Activated CD8-positive, alpha-beta memory T cell treated with anti-CD3 and anti-CD28 coated beads for 4 hours (primary cell): ENCODE data around the gene VWCE.

Source experiments
- DNase-seq, 2 donors: peaks; one replicate each; pipeline ENCODE4 v3.0.0-alpha.2; 2020; ENCODE audit warnings: low read depth in 2 of 2

The VWCE gene

GRCh38 chr11:61281581-61282250, 13.4 kb downstream of the VWCE start:
- DNase-seq, result no peak

- no peak for DNase-seq
Observed at GRCh38 chr11:61280883-61281580, 14.1 kb downstream of the VWCE start.

GRCh38 chr11:61279934-61280659, 15.0 kb downstream of the VWCE start:
- DNase-seq, result no peak

GRCh38 chr11:61278001-61278470, 17.1 kb downstream of the VWCE start:
- DNase-seq, result no peak

GRCh38 chr11:61277186-61278000, 17.7 kb downstream of the VWCE start:
- DNase-seq, result no peak

- DNase-seq, result no peak
Observed at GRCh38 chr11:61275191-61275590, 19.9 kb downstream of the VWCE start.

- no peak for DNase-seq
Observed at GRCh38 chr11:61274084-61274483, 21.0 kb downstream of the VWCE start.

- DNase-seq, result no peak
Observed at GRCh38 chr11:61273178-61274078, 21.7 kb downstream of the VWCE start.

- DNase-seq, result no peak
Observed at GRCh38 chr11:61272731-61273130, 22.4 kb downstream of the VWCE start.

- no peak for DNase-seq
Observed at GRCh38 chr11:61270354-61271076, 24.6 kb downstream of the VWCE start.

GRCh38 chr11:61268588-61269250, 26.4 kb downstream of the VWCE start:
- no peak for DNase-seq

- no peak for DNase-seq
Observed at GRCh38 chr11:61267437-61267841, 27.7 kb downstream of the VWCE start.

- no peak for DNase-seq
Observed at GRCh38 chr11:61266602-61267001, 28.5 kb downstream of the VWCE start.

- DNase-seq, result no peak
Observed at GRCh38 chr11:61265357-61265756, 29.8 kb downstream of the VWCE start.

GRCh38 chr11:61264795-61265194, 30.3 kb downstream of the VWCE start:
- DNase-seq, result no peak

GRCh38 chr11:61264371-61264770, 30.7 kb downstream of the VWCE start:
- DNase-seq, result no peak

- no peak for DNase-seq
Observed at GRCh38 chr11:61259363-61259762, 35.8 kb downstream of the VWCE start.

GRCh38 chr11:61258546-61258945, 36.6 kb downstream of the VWCE start:
- no peak for DNase-seq

GRCh38 chr11:61256710-61257482, 38.2 kb downstream of the VWCE start:
- DNase-seq, result no peak
